NCI-H1048 (cell line): ENCODE measurements around the gene DSCAM.
"Not testable (repeated sequence)": the region's sequence is repeated elsewhere in the genome, so short reads cannot be mapped to it uniquely, and the experiment has no call there.

ENCODE experiments used
- DNase-seq: peaks from one replicate; lab custom pipeline; 2025; lab: John Stamatoyannopoulos, UW

Gene DSCAM, protein sequence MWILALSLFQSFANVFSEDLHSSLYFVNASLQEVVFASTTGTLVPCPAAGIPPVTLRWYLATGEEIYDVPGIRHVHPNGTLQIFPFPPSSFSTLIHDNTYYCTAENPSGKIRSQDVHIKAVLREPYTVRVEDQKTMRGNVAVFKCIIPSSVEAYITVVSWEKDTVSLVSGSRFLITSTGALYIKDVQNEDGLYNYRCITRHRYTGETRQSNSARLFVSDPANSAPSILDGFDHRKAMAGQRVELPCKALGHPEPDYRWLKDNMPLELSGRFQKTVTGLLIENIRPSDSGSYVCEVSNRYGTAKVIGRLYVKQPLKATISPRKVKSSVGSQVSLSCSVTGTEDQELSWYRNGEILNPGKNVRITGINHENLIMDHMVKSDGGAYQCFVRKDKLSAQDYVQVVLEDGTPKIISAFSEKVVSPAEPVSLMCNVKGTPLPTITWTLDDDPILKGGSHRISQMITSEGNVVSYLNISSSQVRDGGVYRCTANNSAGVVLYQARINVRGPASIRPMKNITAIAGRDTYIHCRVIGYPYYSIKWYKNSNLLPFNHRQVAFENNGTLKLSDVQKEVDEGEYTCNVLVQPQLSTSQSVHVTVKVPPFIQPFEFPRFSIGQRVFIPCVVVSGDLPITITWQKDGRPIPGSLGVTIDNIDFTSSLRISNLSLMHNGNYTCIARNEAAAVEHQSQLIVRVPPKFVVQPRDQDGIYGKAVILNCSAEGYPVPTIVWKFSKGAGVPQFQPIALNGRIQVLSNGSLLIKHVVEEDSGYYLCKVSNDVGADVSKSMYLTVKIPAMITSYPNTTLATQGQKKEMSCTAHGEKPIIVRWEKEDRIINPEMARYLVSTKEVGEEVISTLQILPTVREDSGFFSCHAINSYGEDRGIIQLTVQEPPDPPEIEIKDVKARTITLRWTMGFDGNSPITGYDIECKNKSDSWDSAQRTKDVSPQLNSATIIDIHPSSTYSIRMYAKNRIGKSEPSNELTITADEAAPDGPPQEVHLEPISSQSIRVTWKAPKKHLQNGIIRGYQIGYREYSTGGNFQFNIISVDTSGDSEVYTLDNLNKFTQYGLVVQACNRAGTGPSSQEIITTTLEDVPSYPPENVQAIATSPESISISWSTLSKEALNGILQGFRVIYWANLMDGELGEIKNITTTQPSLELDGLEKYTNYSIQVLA (N-terminal part only)

DNA sequence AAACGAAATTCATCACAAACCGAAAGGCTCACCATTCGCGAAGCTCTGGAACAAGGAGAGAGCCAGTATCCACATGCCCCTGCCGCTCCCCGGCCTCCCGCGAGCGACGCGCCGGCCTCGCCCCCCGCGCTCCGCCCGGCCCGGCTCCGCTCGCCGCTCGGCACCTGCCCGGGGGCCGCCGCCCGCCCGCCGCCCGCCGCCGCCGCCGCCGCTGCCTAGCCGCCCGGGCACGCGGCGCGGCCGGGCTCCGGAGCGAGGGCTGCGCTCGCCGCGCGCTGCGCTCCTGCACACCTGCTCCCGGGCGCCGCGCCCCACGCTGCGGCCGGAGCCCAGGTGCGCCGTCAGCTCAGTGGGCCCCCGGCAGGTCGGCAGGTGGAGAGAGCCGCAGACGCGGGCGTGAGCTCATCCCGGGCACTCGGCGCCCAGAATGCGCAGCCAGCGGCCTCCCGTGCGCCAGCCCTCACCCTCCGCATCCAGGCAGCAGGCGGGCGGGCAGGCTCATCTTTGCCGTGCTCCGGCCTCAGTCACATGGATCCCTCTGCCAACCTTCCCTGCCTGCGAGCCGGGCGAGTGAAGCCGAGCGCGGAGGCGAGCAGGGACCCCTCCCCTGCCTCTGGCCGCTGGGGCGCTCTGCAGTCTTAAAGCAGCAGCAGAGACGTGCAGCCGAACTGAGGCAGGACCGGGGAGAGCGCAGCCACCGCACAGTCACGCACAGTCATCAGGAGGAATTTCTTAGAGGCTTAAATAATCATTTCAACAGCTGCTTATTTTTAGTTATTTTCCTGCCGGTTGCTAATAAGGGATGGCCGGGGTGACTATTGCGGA, at the start of gene DSCAM:
Gene DSCAM, minus strand, starts transcription at position 572 of the 825 bp plus-strand sequence. Its CDS starts 497 bp downstream, at position 75.
- no peak for DNase-seq

DNA sequence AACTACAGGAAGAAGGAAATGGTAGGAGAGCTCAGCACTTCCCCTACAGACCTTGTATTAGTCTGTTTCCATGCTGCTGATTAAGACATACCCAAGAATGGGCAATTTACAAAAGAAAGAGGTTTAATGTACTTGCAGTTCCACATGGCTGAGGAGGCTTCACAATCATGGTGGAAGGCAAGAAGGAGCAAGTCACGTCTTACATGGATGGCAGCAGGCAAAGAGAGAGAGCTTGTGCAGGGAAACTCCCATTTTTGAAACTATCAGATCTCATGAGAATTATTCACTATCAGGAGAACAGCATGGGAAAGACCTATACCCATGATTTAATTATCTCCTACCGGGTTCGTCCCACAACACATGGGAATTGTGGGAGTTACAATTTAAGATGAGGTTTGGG, 48.7 kb upstream of the DSCAM start:
- not testable (repeated sequence) for DNase-seq

DNA sequence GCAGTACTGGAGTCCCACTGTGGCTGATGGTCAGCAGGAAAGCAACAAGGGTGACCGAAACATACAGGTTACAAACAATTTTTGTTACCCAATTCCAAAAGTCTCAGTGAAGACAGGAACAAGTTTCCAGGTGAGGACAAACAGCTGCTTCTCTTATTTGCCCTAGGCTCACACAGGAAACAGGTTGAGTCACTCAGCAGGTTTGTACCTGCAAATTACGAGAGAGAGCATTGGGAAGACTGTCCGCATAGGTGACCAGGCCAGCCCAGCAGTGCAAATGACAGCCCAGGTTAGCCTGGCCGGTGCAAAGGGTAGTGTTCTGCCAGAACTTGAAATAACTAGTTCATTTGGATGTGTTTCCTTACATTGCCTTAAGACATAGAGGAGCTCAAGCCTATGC, 40.0 kb upstream of the DSCAM start:
- DNase-seq = no peak

DNA sequence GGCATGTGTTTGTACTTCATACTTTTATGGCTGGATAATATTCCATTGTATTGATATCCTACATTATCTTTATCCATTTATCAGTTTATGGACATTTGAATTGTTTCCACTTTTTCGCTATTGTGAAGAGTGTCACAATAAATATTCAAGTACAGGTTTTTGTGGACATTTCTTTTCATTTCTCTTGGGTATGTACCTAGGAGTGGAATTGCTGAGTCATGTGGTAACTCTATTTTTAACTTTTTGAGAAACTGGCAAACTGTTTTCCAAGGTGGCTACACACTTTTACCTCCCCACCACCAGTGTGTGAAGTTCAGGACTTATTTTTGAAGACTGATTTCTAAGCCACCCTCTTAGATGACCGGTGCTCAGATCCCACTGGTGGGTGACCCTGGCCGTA, 39.0 kb upstream of the DSCAM start:
- DNase-seq = no peak

DNA sequence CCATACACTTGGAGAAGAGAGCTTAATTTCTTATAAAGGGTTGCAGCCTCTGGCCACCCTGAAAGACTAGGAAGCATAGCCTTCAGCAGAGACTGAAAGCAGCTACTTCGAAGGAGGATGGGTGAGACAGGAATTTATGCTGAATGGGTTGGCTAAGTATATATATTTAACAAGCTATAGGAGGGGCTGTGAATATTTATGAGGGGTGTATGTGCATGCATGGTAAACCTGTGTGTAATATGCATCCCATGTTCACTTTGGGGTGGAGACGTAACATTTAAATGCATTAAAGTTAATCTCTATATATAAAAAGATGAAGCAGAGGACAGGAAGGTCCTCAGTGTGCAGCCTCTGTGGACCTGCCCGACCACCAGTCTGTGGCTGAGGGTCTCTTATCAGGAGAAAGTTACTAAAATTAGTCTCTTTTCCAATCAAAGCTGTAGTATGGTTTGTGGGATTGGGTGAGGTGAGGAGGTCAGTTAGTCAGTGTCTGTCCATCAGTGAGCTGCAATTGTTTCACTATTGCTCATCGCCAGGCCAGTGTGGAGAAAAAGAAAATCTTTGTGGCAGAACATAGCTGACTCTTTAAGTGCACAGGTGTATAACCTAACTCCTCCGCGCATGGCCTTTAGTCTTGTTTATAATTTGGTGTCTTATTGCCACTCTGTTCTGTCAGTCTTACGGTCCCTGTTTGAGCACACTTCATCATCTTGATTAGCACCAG, 35.4 kb upstream of the DSCAM start:
- DNase-seq = no peak

DNA sequence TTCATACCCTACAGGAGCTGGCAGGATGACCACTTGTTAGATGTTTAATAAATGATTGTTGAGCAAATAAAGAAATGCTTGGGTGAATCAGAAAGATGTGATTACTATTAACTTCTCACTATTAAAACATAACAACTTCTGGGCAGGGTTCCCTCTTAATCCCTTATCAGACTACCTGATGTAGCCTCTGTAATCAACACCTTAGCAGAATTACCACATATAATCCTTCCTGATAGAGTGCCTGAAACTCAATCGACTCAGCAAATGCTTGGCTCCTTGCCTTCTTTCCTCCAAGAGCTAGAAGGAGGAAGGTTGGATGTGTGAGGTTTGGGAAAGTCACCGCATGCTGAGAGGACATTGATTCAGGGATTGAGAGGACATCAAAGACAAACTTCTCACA, 34.8 kb upstream of the DSCAM start:
- DNase-seq = no peak

DNA sequence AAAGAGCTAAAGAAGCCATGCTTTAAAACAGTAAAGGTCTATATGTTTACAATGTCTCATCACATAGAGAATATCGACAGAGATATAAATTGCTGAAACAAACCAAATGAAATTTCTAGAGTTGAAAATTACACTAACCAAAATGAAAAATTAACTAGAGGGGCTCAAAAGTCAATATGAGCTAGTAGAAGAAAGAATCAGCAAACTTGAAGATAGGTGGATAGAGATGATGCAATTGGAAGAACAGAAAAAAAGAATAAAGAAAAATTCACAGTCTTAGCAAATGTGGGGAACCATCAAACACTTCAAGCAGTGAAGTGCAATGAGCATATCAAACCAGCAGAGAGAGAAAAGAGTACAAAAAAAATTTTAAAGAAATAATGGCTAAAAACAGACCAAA, 24.1 kb upstream of the DSCAM start:
- no peak for DNase-seq

DNA sequence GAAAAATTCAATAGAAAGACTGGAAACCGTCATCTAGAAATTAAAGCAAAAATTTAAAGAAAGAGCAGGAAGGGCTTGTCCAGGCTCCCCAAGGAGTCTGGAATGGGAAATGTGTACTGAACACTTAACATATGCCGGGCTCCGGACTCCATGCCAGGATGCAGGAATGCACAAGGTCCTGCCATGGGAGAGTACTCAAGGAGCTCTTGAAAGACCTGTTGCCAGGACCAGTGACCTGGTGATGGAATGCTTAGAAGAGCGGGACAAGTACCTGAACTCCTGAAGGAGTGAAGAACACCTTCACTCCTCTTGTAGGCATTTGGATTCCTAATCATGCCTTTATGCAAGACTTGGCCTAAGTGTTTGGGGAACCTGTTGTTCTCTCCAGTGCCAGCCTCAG, 16.9 kb upstream of the DSCAM start:
- no peak for DNase-seq

DNA sequence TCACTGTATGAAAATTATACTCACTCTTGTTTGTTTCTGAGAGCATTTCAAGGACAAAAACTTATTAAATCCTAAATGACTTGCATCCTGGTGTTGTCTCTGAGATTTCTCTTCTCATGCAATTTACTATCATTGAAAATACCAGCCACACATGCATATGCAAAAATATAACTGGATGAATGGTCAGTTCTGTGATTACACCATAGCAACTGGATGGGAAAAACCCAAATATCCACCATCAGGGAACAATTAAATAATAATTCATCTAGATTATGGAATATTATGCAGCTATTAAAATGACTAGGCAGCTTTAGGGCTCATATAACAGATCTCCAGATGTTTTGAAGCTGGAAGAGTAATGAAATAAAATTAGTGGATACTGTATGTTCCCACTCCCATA, 11.6 kb upstream of the DSCAM start:
- no peak for DNase-seq

DNA sequence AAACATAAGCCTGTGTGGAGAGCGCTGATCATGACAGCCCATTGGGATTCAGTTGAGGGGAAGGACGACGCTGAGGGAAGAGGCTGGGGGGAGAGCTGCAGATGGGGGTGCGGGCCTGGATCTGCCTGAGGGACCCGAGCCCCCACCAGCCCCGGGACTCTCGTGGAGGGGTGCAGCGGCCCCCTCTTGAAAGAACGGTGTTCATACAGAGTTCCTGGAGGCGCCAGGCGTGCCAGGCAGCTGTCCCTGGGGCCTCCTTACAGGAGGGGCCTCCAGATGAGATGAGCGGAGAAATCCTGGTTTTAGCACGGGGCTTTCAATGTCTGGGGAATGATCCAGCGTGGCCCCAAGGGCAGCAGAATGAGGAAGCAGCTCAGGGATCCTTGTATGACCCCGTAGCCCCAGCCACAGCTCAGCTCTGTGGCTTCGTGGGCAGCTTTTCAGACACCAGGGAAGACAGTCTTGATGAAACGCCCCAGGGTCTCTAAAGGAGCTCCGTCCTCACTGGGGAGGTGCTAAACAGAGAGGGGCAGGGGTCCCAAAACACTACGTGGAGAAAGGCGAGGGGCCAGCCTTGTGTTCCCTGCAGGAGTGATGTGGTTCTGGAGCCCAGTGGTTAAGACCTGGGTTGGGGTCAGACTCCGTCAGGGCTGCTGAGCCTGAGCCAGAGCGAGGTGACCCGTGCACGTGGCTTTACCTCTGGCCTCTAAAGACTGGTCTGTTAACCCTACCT, 7.2 kb upstream of the DSCAM start:
- DNase-seq = no peak

DNA sequence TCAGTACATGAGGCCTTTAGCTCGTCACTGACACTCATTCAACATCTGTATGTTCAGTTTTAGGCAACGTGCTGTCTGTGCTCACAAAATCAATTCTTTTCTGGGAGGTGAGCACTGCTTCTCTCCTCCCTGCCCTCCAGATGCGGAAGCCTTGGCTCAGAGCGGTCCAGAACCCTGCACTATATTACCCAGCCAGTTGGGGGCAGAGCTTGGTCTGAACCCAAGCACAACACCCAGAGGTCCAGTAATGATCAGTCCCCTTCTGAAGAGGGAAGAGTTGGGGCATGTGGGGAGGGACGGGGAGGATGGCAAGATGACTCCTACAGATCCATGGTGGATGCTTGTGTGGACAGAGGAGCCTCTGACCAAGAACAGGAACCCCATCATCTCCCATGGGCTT, 5.6 kb upstream of the DSCAM start:
- DNase-seq = no peak

DNA sequence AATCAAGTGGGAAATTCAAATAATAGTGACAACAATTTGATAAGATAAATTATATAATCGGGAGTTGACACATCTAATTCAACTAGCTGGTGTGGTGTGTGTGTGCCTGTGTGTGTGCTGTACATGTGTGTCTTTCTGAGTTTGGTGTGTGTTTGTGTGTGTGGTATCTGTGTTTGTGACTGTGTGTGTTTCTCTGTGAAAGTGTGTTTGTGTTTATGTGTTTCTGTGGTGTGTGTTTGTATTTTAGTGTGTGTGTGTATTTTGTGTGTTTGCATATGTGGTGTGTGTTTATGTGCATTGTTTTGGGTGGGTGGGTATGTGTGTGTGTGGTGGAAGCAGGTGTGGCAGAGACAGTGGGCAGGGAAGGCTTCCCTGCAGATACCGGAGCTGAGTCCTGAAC, 4.8 kb upstream of the DSCAM start:
- DNase-seq = no peak

DNA sequence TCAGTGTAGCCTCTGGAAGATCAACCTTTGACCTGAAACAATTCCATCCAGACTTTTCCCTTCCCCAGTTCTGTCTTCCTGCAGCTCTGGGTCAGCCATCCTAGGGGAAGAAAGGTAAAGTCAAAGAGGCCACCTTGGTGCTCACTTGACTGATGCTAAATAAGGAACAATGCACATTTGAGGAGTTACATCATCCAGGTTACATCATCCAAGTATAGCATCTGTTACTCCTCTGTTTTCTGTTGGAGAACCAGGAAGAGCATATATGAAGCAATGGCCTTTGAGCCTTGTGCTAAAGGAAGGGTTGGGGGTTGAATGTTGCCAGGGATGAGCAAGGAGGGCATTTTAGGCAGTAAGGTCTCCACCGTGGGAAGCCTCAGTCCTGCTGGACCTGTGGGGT, 3.1 kb upstream of the DSCAM start:
- no peak for DNase-seq

DNA sequence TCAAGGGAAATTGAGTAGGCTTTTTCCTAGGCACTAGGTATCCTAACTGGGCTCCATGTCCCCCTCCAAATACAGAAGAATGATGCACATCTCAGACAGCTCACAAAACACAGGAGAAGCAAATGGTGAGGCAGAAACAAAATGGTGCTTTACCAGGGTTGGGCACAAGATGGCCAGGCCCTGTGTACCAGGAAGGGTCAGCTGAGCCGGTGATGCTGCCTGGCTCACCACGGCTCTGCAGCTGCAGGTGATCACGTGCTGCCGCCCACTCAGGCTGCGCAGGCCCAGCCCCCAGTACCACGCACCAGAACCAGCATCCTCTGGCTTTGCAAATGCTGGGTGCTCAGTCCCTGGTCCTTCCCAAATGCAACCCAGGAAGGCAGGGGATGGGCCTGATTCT, 993 bp upstream of the DSCAM start:
- no peak for DNase-seq

DNA sequence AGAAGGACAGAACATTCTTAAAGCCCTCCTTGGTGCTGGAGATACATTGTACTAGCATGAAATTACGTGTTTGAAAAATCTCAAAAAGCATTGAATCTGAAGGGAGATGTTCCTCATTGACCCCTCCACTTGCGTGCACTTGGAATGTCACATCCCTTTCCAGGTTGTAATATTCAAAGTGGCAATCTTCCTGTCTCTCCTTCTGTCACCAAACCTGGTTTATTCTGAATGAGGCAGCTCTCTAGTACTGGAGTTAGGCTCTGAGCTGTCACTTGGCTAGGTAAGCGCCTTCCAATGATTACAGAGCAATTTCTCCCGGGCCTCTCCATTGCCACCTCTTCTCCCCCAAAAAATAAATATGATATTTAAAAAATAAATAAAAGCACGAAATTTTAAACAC, 855 bp downstream of the DSCAM start:
- DNase-seq = no peak

DNA sequence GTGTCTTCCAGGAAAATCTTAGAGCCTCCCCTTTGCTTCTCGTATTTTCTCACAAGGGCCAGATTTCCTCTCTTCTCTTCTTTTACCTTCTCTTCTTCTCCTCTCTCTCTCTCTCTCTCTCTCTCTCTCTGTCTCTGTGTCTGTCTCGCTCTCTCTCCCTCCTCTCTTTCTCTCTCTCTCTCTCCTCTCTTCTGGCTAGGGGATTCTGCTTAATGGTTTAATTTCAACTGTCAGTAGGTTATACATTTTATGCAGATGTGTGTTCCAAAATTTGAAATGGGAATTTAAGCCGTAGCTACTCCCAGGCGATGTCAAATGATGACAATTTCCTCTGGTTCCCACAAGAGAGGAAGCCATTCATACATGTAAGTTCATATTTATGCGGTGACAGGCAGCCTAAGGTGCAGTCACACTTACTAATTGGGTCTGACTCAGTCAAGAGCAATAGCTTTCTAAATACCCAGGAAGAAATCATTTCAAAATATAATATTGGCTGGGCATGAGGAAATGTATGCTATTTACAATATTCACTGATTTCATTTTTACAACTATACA, 1.4 kb downstream of the DSCAM start:
- DNase-seq = no peak

DNA sequence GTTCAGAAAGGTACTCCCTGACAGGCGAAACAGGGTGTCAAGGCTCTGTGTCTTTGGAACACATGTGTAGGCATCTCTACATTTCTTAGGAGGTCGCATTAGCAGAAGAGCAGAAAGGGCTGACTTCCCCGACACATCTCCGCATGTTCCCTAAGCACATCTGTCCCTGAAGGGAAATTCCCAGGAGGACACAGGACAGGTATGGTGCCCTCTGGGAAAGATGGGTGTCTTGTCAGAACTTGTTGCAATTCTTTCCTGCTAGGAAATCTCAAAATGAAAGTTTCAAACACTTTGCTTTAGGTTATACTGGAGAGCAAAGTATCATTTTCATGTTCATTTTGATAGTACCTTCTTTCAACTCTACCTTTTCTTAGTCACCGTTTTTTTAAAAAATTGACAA, 2.0 kb downstream of the DSCAM start:
- DNase-seq = no peak

DNA sequence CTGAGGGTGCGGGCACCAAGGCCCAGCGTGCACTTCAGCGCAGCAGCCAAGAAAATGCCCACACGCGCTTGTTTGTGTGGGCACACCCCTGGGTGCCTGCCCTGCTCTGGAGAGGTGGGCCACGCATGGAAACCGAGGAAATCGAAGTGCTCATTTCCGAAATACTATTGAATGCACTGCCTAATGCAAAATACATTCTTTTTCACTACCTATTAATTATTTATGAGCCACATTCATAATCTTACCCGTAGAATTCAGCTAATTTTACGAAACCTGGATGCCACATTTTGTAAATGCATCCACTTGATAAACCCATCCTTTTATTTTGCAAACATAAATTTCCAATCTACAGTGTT, 4.8 kb downstream of the DSCAM start:
- DNase-seq = no peak

DNA sequence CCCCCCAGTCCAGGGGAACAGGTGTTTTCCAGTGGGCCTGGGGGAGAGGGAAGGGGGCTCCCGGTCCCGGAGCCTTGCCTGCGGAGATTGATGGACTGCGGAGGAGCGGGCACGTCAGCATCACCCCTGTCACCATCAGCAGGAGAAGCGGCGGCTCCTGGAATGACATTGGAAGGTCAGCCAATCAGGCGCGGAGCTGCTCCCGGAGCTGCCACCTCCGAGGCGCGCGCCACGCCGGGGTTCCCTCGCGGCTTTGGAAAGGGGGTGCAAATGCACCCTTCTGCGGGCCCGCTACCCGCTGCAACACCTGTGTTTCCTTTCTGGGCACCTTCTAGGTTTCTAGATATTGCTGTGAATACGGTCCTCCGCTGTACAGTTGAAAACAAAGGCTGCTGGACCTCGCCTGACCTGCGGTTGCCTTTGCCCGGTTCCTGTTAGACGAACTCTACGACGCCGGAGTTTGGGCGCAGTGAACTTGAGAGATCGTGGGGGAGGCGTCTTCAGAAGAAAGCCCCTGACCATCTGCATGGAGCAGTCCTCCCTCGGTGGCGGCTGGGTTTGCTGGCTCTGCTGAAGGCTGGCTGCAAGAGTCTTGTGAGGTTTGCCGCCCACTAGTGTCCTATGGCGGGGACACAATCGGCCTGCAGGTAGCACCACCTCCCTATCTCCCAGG, 5.3 kb downstream of the DSCAM start:
- DNase-seq = no peak
